Gastroesophageal sphincter (tissue), 3 donors: Measurements from ENCODE around the gene COQ10B.

Experiments used
- EP300 ChIP-seq: sonication (generic); formaldehyde crosslinking; IDR thresholded peaks from one replicate; pipeline ENCODE4 v1.6.1; 2017; ENCODE audit warnings: antibody characterized with exemption, mild to moderate bottlenecking
- POLR2A ChIP-seq, 2 donors: fragments of 450-650 bp; IDR thresholded peaks; one replicate each; pipeline ENCODE4 v1.6.1; 2017; ENCODE audit warnings: antibody characterized with exemption in 2 of 2, mild to moderate bottlenecking in 2 of 2, moderate library complexity in 1 of 2
- TF ChIP-seq, protein P1 (sequence below), 4 experiments: fragments of 200-600 bp in 2 of 4; fragments of 450-650 bp in 2 of 4; sonication (generic) in 1 of 4; IDR thresholded peaks; one replicate each; pipeline ENCODE4 v1.5.1; 2017 to 2019; ENCODE audit warnings: antibody characterized with exemption in 4 of 4, mild to moderate bottlenecking in 2 of 4, moderate library complexity in 2 of 4

- TF ChIP-seq EP300 = peak; percentile 42
- TF ChIP-seq, protein P1, sequence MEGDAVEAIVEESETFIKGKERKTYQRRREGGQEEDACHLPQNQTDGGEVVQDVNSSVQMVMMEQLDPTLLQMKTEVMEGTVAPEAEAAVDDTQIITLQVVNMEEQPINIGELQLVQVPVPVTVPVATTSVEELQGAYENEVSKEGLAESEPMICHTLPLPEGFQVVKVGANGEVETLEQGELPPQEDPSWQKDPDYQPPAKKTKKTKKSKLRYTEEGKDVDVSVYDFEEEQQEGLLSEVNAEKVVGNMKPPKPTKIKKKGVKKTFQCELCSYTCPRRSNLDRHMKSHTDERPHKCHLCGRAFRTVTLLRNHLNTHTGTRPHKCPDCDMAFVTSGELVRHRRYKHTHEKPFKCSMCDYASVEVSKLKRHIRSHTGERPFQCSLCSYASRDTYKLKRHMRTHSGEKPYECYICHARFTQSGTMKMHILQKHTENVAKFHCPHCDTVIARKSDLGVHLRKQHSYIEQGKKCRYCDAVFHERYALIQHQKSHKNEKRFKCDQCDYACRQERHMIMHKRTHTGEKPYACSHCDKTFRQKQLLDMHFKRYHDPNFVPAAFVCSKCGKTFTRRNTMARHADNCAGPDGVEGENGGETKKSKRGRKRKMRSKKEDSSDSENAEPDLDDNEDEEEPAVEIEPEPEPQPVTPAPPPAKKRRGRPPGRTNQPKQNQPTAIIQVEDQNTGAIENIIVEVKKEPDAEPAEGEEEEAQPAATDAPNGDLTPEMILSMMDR (IDR thresholded peaks at IDR 0.05) = peak in 1 of 4 experiments; percentile 6
- peak; percentile 93 to 97 for TF ChIP-seq POLR2A (IDR thresholded peaks at IDR 0.05)
These were observed 46.5 kb downstream of the COQ10B start, which contains the start of the genes HSPD1 and HSPE1 for GRCh38 chr2:197499594-197500502.
